Thyroid gland (tissue), 4 donors: ENCODE data around the gene LIPT1.
"Not testable (repeated sequence)": the region's sequence is repeated elsewhere in the genome, so short reads cannot be mapped to it uniquely, and the experiment has no call there.

Experiments used
- POLR2A ChIP-seq, 2 donors: fragments of 450-650 bp; IDR thresholded peaks; one replicate each; pipeline ENCODE4 v1.6.1; 2017; ENCODE audit warnings: antibody characterized with exemption in 2 of 2, mild to moderate bottlenecking in 2 of 2, moderate library complexity in 1 of 2
- TF ChIP-seq, protein P1 (sequence below), 6 experiments: fragments of 200-600 bp in 3 of 6; fragments of 450-650 bp in 3 of 6; sonication (generic) in 3 of 6; IDR thresholded peaks; one replicate each; pipeline ENCODE4 v1.5.1; 2016 to 2019; ENCODE audit warnings: antibody characterized with exemption in 6 of 6, mild to moderate bottlenecking in 2 of 6, inconsistent platforms in 1 of 6, moderate library complexity in 1 of 6

DNA sequence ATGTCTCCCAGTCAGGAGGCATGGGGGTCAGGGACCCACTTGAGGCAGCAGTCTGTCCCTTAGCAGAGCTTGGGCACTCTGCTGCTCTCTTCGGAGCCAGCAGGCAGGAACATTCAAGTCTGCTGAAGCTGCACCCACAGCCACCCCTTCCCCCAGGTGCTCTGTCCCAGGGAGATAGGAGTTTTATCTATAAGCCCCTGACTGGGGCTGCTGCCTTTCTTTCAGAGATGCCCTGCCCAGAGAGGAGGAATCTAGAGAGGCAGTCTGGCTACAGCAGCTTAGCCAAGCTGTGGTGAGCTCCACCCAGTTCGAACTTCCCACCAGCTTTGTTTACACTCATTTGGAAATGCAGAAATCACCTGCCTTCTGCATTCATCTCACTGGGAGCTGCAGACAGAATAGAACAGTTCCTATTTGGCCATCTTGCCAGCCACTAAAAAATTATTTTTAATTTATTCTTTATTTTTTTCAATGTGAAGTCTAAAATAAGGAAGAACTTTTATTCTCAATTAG is 19.7 kb upstream of the LIPT1 start:
- TF ChIP-seq POLR2A (IDR thresholded peaks at IDR 0.05) = not testable (repeated sequence)
- TF ChIP-seq, protein P1, sequence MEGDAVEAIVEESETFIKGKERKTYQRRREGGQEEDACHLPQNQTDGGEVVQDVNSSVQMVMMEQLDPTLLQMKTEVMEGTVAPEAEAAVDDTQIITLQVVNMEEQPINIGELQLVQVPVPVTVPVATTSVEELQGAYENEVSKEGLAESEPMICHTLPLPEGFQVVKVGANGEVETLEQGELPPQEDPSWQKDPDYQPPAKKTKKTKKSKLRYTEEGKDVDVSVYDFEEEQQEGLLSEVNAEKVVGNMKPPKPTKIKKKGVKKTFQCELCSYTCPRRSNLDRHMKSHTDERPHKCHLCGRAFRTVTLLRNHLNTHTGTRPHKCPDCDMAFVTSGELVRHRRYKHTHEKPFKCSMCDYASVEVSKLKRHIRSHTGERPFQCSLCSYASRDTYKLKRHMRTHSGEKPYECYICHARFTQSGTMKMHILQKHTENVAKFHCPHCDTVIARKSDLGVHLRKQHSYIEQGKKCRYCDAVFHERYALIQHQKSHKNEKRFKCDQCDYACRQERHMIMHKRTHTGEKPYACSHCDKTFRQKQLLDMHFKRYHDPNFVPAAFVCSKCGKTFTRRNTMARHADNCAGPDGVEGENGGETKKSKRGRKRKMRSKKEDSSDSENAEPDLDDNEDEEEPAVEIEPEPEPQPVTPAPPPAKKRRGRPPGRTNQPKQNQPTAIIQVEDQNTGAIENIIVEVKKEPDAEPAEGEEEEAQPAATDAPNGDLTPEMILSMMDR (IDR thresholded peaks at IDR 0.05) = not testable (repeated sequence)
